Endothelial cell of umbilical vein (primary cell): Measurements from ENCODE around the gene B4GALNT4. TPM values are rescaled to one million over a fixed set of nuclear protein-coding genes. Genes with fewer than 3 reads are reported as not detected.

ENCODE experiments used
- BruUV-seq: library from RNA; stranded (reverse); fragments of 400-500 nt; replicated peaks from 2 replicates; lab custom pipeline; 2021; lab: Mats Ljungman, UMichigan
- CTCF ChIA-PET: fragments of 300-600, 350-600 bp; sonication (Branson Sonifier 250); formaldehyde crosslinking; loops from one replicate; lab custom pipeline; 2021; ENCODE audit warnings: antibody characterized with exemption, inconsistent platforms; lab: Charles Lee
- POLR2A ChIA-PET: fragments of 300-600, 350-600 bp; sonication (Branson Sonifier 250); formaldehyde crosslinking; loops from one replicate; lab custom pipeline; 2021; ENCODE audit warnings: antibody characterized with exemption, inconsistent platforms; lab: Charles Lee
- DNase-seq: peaks from one replicate; pipeline ENCODE4 v3.0.0-alpha.2; 2011; ENCODE audit warnings: low read depth, low spot score
- FAIRE-seq: peaks from 2 replicates; lab custom pipeline; 2011; peaks lifted over from hg19 to GRCh38; lab: Jason Lieb, UNC
- H2AFZ ChIP-seq: 2 replicates; pipeline ENCODE4 v1.6.0; 2012; ENCODE audit warnings: low read depth, low read length, control low read depth, inconsistent platforms
- H3K27ac ChIP-seq: 2 replicates; pipeline ENCODE4 v1.5.1; 2011; ENCODE audit warnings: low read depth, mild to moderate bottlenecking, control low read depth, low read length, moderate library complexity; ENCODE audit not compliant: insufficient read depth
- H3K27me3 ChIP-seq, 2 experiments: 2 replicates each; pipeline versions ENCODE4 v1.6.0 to v1.6.1; 2011; ENCODE audit warnings: low read length in 2 of 2, mixed read lengths in 1 of 2; ENCODE audit not compliant: control insufficient read depth in 2 of 2, insufficient read depth in 2 of 2
- H3K36me3 ChIP-seq, 2 experiments: 2 replicates in 1 of 2; 3 replicates in 1 of 2; pipeline ENCODE4 v1.5.1; 2011; ENCODE audit warnings: low read length in 2 of 2, mild to moderate bottlenecking in 1 of 2, moderate library complexity in 1 of 2; ENCODE audit not compliant: control insufficient read depth in 2 of 2, insufficient read depth in 2 of 2; ENCODE audit errors: extremely low read depth in 1 of 2
- H3K4me1 ChIP-seq: 3 replicates; pipeline ENCODE4 v1.5.1; 2011; ENCODE audit warnings: mild to moderate bottlenecking, low read length; ENCODE audit not compliant: control insufficient read depth, insufficient read depth; ENCODE audit errors: extremely low read depth
- H3K4me2 ChIP-seq: 2 replicates; pipeline ENCODE4 v1.6.1; 2011; ENCODE audit warnings: low read length, control low read depth, mixed read lengths; ENCODE audit not compliant: insufficient read depth
- H3K4me3 ChIP-seq, 3 experiments: fragments of 200-600 bp in 1 of 3; sonication (generic), shearing (Covaris generic) in 1 of 3; replicated peaks in 1 of 3; 2 replicates each; pipeline ENCODE4 v1.5.1; 2011 to 2016; ENCODE audit warnings: control low read depth in 3 of 3, low read length in 3 of 3, mild to moderate bottlenecking in 2 of 3, inconsistent platforms in 1 of 3, low read depth in 1 of 3, moderate library complexity in 1 of 3; ENCODE audit not compliant: insufficient read depth in 1 of 3
- H3K79me2 ChIP-seq: 2 replicates; pipeline ENCODE4 v1.6.0; 2012; ENCODE audit warnings: low read length, inconsistent platforms; ENCODE audit not compliant: control insufficient read depth, insufficient read depth
- H3K9ac ChIP-seq: replicated peaks from 2 replicates; pipeline ENCODE3; 2011; ENCODE audit warnings: low read length, control low read depth; ENCODE audit not compliant: insufficient read depth; ENCODE audit errors: extremely low read depth
- H3K9me1 ChIP-seq: replicated peaks from 3 replicates; pipeline ENCODE4 v1.6.0; 2011; ENCODE audit warnings: mild to moderate bottlenecking, low read length; ENCODE audit not compliant: control insufficient read depth, insufficient read depth; ENCODE audit errors: extremely low read depth
- H3K9me3 ChIP-seq: replicated peaks from 2 replicates; pipeline ENCODE4 v1.5.1; 2012; ENCODE audit warnings: low read length, inconsistent platforms; ENCODE audit not compliant: control insufficient read depth, insufficient read depth
- H4K20me1 ChIP-seq: replicated peaks from 2 replicates; pipeline ENCODE3; 2011; ENCODE audit warnings: mild to moderate bottlenecking, low read length; ENCODE audit not compliant: control insufficient read depth, insufficient read depth; ENCODE audit errors: extremely low read depth
- CTCF ChIP-seq, 2 donors: IDR thresholded peaks; 1 replicate in 1 of 2; 2 replicates in 1 of 2; pipeline ENCODE4 v1.5.1; 2011; ENCODE audit warnings: low read length in 2 of 2, mild to moderate bottlenecking in 2 of 2, moderate library complexity in 2 of 2, control low read depth in 1 of 2, inconsistent platforms in 1 of 2, low read depth in 1 of 2; ENCODE audit not compliant: insufficient read depth in 1 of 2; ENCODE audit errors: extremely low read depth in 1 of 2
- EZH2 ChIP-seq: IDR thresholded peaks from 2 replicates; pipeline ENCODE4 v1.6.1; 2012; ENCODE audit warnings: borderline replicate concordance, low read depth, mild to moderate bottlenecking, moderate library complexity, low read length, inconsistent platforms; ENCODE audit not compliant: severe bottlenecking
- FOS ChIP-seq: IDR thresholded peaks from 2 replicates; pipeline ENCODE4 v1.6.1; 2011; ENCODE audit warnings: mild to moderate bottlenecking, low read length, moderate library complexity, borderline replicate concordance; ENCODE audit not compliant: insufficient read depth
- JUN ChIP-seq: IDR thresholded peaks from 2 replicates; pipeline ENCODE4 v1.6.1; 2011; ENCODE audit warnings: borderline replicate concordance, low read depth; ENCODE audit not compliant: insufficient read length, insufficient read depth
- MYC ChIP-seq: IDR thresholded peaks from one replicate; pipeline ENCODE4 v1.6.1; 2011; ENCODE audit warnings: mild to moderate bottlenecking, low read depth, low read length
- POLR2A ChIP-seq: IDR thresholded peaks from 2 replicates; pipeline ENCODE4 v1.6.1; 2012; ENCODE audit warnings: low read depth, mild to moderate bottlenecking, control low read depth, low read length
- dilution Hi-C: fragments of 300-500 bp; cut with MboI; formaldehyde crosslinking; loops from one replicate; pipeline ENCODE4 v1.15.0; 2019; ENCODE audit warnings: low sequenced_read_pairs; ENCODE audit not compliant: extremely low pct_ligation_motif_present
- intact Hi-C: fragments of 100-400 bp; cut with micrococcal nuclease; formaldehyde crosslinking; loops from one replicate; pipeline ENCODE4 v1.10.0; 2022
- polyA plus RNA-seq, 4 experiments: library from polyadenylated mRNA; depleted of rRNA in 3 of 4; stranded (reverse) in 3 of 4; unstranded in 1 of 4; fragments of >200 nt; gene quantifications; 2 replicates each; pipeline versions ENCODE4 v1.2.1 to v1.2.3, GENCODE V29; 2011 to 2012; ENCODE audit warnings: missing spikeins in 1 of 4
- total RNA-seq: library from RNA; stranded (reverse); gene quantifications from 2 replicates; pipeline ENCODE4 v1.2.3, GENCODE V29; 2021

Gene B4GALNT4
- total and polyA plus RNA-seq, 2 donors (not counting 3 experiments of a cell fraction or from before 2014, with no cell fraction given): 9.2 to 9.6 TPM

GRCh38 chr11:357582-357981, 11.7 kb upstream of the B4GALNT4 start:
- H3K36me3 ChIP-seq: no peaks in the 10 kb centered on the region
- no peaks in the 10 kb centered on the region for H3K9me3 ChIP-seq
- H3K9me1 ChIP-seq: no peaks in the 10 kb centered on the region
- no peak overlapping the region for H3K4me2 ChIP-seq
- H4K20me1 ChIP-seq: no peaks in the 10 kb centered on the region
- BruUV-seq: no TSS peak
- no peak overlapping the region for H3K4me3 ChIP-seq
- no peak for DNase-seq
- CTCF ChIA-PET: interaction anchor here (8.9 kb wide), 1 partner anchor 52 kb away, joined by 79 read pairs; the partner anchor contains the start of gene IFITM2
- H2AFZ ChIP-seq: no peak overlapping the region
- no peak for FAIRE-seq
- H3K27me3 ChIP-seq: no peaks in the 10 kb centered on the region
- intact Hi-C loops (loop anchor here (2.0 to 5.0 kb wide), 3 partner anchors 31 to 150 kb away; partner anchors contain the start of genes BET1L and RIC8A), dilution Hi-C loops (no loop called here)
- no peak overlapping the region for H3K27ac ChIP-seq
- no peak overlapping the region for H3K9ac ChIP-seq
- POLR2A ChIA-PET: no interaction called here
- TF ChIP-seq FOS (no peak), EZH2 (no peak), MYC (no peak), POLR2A (no peak), CTCF (IDR thresholded peaks at IDR 0.05; ENCODE audit: extremely low read depth in 1 of 2, insufficient read depth in 1 of 2, low read depth in 1 of 2, low read length in 2 of 2) (no peak), JUN (no peak)
- peaks cover 8% of the 10 kb centered on the region for H3K4me1 ChIP-seq
- H3K79me2 ChIP-seq: no peaks in the 10 kb centered on the region
